H54 (cell line): ENCODE data around the gene MRPS18A.

Source experiments
- DNase-seq: peaks from one replicate; pipeline ENCODE4 v3.0.0; 2011; ENCODE audit warnings: low spot score, mixed read lengths; ENCODE audit not compliant: insufficient read length
- FAIRE-seq: peaks from 3 replicates; lab custom pipeline; 2011; peaks lifted over from hg19 to GRCh38; lab: Jason Lieb, UNC
- POLR2A ChIP-seq: IDR thresholded peaks from 2 replicates; pipeline ENCODE4 v1.6.1; 2011; ENCODE audit warnings: low read depth, mild to moderate bottlenecking, low read length

The MRPS18A gene

DNA sequence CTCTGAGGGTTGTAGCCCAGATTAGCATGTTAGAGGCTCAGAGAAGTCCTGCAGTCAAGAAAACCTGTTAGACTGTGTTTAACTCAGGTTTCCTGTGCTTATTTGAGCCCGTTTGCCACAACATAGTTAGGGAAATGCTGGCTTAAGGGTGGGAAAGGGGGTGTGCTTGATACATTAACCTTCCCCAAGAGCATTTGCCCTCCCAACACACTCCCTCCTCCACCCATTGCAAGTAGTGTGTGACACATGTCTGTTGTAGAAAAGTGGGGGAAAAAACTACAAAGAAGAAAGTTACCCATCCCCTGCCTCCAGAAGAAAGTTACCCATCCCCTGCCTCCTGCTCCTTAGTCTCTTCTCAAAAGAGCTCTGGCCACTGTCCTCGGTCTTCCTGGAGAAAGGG lies 36.8 kb upstream of the MRPS18A start:
- FAIRE-seq (no peak), DNase-seq (no peak)
- no peak for TF ChIP-seq POLR2A

DNA sequence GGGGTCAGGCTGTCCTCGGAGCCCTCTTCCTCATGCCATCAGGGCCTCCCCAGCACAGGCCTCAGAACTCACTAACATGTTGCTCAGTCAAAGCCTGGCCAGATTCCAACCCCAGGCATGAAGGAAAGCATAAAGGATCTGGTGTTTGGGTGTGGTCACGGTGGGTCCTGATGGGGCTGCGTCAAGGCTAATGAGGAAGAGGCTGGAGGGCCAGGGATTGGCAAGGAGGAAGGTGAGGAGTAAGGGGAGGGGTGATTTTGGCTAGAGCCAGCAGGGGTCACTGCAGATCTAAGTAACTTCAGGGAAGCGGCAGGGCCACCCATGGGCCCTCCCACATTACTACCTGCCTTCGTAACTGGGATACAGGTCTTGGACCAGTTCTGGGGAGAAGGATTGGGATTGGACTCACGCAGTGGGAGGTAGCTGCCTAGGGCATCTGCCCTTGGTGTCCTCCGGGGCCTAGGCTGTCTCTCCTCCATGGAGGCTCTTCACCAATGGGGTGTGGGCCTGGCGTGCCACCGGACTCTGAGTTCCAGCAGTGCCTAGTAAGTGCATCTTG lies 36.2 kb upstream of the MRPS18A start:
- TF ChIP-seq POLR2A = no peak
- FAIRE-seq = no peak
- DNase-seq = peak; percentile 86

- FAIRE-seq = no peak
- no peak for DNase-seq
- no peak for TF ChIP-seq POLR2A
Observed at GRCh38 chr6:43722920-43723545, 35.4 kb upstream of the MRPS18A start.

DNA sequence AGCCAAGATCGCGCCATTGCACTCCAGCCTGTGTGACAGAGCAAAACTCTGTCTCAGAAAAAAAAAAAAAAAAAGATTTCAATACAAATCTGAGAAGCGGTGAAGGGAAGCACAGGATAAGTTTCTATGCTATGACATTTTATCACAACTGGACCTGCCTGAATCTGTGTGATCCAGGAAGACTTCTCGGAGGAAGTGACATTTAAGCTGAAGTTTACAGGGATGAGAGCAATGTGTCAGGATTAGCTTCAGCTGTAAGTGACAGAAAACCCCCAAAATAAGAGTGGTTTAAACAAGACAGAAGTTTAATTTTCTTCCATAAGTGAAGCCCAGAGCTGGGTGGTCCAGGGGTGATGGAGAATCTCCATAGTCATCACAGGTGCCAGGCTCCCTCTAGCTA lies 33.4 kb upstream of the MRPS18A start:
- TF ChIP-seq POLR2A = no peak
- DNase-seq = no peak
- no peak for FAIRE-seq

GRCh38 chr6:43719511-43719910 lies 31.9 kb upstream of the MRPS18A start:
- FAIRE-seq = no peak
- no peak for DNase-seq
- no peak for TF ChIP-seq POLR2A

DNA sequence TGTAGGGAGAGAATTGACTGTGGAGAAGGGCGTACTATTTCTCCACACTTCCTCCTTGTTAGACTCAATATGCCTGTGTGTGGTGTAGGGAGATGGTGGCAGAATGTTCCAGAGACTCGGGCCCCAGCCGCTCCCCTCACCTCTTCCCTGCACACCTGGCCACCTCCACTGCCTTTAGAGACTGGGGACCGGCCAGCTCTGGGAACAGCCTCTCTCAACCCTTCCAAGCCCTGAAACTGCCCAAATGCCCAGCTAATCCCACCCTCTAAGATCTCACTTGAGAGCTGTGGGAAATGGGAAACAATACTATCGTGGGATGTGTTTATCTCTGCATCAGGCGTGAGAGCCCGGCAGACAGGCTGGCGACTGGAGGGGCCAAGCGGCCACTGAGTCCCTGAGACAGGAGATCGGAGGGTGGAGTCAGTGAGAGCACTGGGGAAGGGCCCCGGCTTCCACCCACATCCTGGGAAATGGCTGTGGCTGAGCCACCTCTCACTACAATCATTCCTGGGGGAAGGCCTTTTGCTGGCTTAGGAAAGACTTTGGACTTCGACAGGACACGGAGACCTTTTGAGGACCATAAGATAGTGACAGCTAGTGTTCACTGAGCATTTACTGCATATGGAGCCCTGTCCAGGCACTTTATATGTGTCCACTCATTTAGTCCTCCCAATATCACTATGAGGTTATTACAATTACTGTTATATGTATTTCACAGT lies 31.0 kb upstream of the MRPS18A start:
- FAIRE-seq (no peak), DNase-seq (no peak)

DNA sequence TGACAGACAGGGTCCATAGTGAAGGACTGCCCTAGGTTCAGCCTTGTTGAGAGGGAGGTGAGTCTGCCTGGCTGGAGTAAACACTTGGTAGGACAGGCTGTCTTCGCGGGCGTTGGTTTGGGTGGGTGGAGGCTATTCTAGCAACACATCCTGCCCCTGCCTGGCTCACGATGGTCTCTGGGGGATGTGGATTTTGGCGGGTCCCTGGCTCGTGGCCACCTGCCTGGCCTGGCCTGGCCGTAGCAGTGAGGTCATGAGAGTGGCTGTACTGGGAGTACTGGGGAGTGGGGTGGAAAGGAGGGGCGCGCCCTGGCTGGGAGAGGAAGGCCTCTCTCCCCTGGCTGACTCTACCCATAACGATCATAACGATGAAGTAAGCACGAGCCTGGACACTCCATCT lies 30.2 kb upstream of the MRPS18A start:
- no peak for DNase-seq
- no peak for FAIRE-seq
- no peak for TF ChIP-seq POLR2A

More for the DNA sequence above, 31.0 kb upstream of the MRPS18A start:
- no peak for TF ChIP-seq POLR2A

GRCh38 chr6:43717389-43717788 lies 29.8 kb upstream of the MRPS18A start:
- DNase-seq (no peak), FAIRE-seq (no peak)
- TF ChIP-seq POLR2A = no peak

DNA sequence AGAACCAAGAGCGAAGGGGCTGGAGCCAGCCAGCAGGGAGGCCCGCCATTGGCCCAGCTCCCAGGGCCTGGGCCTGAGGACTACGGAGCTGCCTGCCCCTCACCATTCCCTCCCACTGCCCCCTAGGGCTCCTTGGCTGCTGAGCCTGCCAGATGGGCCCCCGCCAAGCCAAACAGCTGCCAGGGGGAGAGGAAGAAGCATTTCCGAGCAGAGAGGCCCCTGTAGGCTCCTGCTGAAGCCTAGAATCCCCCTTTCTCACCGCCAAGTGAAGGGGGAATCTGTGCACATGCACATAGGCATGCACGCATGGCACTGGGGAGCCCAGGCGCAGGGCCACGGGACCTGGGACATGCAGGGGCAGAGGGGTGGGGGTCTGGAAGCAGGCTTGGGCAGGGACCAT lies 28.5 kb upstream of the MRPS18A start:
- FAIRE-seq = no peak
- DNase-seq = no peak
- no peak for TF ChIP-seq POLR2A

DNA sequence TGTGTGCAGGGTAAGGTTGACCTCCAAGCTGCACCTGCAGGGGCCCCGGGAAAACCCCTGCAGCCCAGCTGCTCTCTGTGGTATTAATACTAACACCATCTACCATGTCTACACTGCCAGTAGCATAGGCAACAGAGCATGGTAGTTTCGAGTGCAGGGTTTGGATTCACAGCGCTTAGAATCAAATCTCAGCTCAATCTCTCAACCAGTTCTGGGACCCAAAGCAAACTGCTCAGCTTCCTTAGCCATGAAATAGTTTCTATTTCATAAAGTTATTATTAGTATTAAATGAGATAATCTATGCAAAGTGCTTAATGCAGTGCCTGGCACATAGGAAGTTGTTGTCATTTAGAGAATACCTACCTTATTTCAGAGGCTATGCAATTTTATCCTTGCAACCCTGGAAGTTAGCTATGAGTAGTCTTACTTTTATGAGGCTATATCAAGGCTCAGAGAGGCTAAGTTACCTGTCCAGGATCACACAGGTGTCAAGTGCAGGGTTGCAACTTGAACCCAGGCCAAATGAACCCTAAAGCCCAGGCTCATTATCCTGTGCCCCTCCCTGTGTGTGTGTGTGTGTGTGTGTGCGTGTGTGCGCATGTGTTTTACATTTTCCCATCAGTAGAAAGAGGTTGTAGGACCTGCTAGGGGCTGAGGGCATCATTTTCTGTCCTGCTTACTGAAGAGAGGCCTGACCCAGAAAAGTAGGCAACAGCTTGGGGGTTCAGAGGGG lies 27.6 kb upstream of the MRPS18A start:
- no peak for FAIRE-seq
- DNase-seq = no peak
- no peak for TF ChIP-seq POLR2A

DNA sequence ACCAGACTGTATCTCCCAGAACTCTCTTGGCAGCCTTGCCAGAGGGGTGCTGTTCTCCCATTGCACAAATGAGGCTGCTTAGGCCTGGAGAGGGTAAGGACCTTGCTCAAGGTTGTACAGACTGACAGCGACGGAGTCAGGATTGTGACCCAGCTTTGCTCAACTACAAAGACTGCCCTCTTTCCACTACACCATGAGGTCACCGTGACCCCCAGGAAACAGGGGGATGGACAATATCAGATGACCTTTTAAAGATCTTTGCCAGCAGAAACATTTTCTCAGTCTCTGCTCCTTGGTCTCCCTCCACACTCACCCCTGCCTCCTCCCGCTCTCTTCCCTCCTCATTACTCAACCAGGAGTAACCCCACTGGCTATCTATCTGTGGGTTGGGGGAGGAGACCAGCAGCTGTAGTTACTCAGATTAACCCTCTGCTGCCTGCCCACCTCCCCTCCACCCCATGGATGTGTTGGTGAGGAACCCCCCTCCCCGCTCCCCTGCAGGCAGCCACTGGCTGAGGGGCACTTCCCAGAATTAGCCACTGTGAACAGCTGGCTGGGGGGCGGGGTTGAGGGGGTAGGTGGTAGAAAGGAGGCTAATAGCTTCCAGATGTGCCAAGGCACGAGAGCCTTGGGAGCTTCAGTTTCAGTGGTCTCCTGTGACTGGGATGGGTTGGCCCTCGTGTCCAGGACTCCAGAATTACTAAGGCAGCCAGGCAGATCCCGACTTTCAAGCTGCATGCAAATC lies 26.9 kb upstream of the MRPS18A start:
- FAIRE-seq (no peak), DNase-seq (no peak)
- no peak for TF ChIP-seq POLR2A

DNA sequence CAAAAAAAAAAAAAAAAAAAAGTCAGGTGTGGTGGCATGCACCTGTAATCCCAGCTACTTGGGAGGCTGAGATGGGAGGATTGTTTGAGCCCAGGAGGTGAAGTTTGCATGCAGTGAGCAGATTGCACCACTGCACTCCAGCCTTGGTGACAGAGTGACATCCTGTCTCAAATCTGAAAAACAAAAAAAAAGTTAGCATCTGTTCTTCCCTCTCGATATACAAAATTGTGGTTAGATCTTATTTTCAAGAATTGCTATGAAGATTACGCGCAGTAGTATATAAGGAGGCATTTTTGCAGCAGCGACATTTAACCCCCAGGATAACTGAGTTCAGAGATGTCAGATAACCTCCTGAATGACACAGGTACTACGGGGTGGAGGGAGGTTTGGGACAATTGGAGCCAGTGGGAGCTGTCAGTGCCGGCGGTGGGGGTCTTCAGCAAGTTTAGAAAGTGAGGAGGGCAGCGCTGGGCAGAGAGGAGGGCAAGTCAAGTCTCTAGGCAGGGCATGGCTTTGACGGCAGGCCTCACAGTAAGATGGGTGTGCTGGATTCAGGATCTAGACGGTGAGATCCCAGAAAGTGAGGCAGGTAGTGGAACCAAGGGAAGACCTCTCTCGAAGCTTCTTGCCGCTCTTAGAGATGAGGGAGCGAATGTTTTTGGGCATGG lies 26.2 kb upstream of the MRPS18A start:
- FAIRE-seq = no peak
- DNase-seq = no peak
- TF ChIP-seq POLR2A = no peak

GRCh38 chr6:43712579-43712978 lies 25.0 kb upstream of the MRPS18A start:
- DNase-seq = no peak
- FAIRE-seq = no peak
- TF ChIP-seq POLR2A = no peak
